DMS114 treated with DMSO at 0.1 percent for 48 hours (cell line): ENCODE data around the gene PRR23B.

Experiments
- DNase-seq: peaks from one replicate; lab custom pipeline; 2025; ENCODE audit not compliant: unreplicated experiment; lab: John Stamatoyannopoulos, UW

PRR23B gene

GRCh38 chr3:138975351-138975750, 45.4 kb downstream of the PRR23B start:
- no peak for DNase-seq

DNA sequence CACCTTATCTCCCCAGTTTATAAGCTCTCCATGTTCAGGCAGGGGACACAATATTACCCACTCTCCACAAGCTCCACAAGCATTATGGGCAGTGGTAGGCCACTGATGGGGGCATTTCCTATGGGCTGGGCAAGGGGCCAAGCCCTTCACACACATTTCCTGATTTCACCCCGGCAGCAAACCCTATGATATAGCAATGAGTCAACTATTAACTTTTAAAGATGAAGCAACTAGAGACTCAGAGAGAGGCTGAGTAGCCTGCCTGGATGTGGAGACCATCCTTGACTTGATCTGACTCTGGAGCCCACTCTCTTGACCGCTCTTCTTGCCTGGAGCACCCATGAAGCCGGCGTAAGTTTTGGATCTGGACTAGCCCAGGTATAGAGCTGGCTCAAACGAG, 46.3 kb downstream of the PRR23B start:
- DNase-seq = no peak

GRCh38 chr3:138972941-138973340, 47.8 kb downstream of the PRR23B start:
- no peak for DNase-seq

- no peak for DNase-seq
These were observed 48.9 kb downstream of the PRR23B start for GRCh38 chr3:138971766-138972320.
